ENCODE measurements around the gene TMEM239. TPM values are rescaled to one million over a fixed set of nuclear protein-coding genes. Genes with fewer than 3 reads are reported as not detected.

Gene TMEM239
- total RNA-seq, 1 donor from 2014 or later: not detected

DNA sequence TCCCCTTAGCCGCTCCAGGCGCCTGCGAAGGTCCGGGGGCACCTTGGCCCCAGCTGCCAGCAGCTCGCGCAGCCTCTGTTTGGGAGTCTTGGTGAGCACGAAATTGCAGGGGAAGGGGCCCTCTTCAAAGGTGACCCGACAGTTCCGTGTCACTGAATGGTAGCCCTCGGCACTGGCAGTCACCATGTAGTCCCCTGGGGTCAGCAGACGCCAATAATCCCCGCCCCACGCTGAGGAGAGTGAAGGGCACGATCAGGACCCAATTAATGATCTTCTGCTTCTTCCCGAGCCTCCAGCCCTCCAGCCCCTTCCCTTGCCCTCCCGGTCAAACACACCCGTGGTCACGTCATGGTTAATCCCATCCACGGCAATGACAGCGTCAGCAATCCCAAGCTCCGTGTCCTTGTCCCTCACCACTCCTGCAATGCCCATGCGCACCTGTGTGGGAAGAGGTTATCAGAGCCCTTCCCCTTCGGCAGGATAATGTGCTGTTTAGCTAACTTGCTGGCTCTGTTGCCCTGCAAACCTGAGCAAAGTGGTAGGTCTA, 21.9 kb upstream of the TMEM239 start:
- no peak for DNase-seq (ENCODE audit: low read depth, low spot score)
- H3K36me3 Mint-ChIP-seq (ENCODE audit: low read depth): peaks cover 12% of the 10 kb centered on the region
- H3K27me3 Mint-ChIP-seq (ENCODE audit: low read depth): peaks cover 15% of the 10 kb centered on the region
- H3K4me1 Mint-ChIP-seq: peaks cover 6% of the 10 kb centered on the region
- H3K27ac Mint-ChIP-seq (ENCODE audit: unreplicated experiment): no peak overlapping the region
- TF ChIP-seq, protein P1, sequence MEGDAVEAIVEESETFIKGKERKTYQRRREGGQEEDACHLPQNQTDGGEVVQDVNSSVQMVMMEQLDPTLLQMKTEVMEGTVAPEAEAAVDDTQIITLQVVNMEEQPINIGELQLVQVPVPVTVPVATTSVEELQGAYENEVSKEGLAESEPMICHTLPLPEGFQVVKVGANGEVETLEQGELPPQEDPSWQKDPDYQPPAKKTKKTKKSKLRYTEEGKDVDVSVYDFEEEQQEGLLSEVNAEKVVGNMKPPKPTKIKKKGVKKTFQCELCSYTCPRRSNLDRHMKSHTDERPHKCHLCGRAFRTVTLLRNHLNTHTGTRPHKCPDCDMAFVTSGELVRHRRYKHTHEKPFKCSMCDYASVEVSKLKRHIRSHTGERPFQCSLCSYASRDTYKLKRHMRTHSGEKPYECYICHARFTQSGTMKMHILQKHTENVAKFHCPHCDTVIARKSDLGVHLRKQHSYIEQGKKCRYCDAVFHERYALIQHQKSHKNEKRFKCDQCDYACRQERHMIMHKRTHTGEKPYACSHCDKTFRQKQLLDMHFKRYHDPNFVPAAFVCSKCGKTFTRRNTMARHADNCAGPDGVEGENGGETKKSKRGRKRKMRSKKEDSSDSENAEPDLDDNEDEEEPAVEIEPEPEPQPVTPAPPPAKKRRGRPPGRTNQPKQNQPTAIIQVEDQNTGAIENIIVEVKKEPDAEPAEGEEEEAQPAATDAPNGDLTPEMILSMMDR (conservative IDR thresholded peaks at IDR 0.05): no peak
- no peaks in the 10 kb centered on the region for H3K9me3 Mint-ChIP-seq
- H3K4me3 Mint-ChIP-seq: no peak overlapping the region

DNA sequence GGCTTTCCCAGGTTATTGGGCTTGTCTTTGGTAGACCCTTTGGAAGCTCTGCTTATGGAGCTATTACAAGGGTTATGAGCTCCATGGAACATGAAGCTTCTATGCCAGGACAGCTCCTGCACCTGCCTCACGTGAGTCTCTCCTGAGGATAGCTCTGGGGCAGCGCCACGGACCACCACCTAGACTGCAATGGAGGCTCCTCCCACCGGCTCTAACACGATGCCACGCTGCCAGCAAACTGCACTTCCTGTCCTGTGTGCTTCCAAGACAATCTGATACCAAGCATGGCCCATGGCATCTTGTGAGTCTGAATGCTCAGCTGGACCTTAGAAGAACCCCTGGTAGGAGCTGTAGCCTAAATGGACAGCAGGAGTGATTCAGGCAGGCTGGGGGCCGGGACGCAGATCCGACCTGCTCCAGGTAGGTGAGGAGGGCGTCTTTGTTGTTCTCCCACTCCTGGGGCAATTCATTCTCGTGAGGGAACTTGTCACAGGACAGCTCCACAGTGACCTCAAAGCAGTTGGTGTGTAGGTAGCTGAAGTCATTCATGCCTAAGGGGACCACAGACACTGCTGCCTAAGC, 21.2 kb upstream of the TMEM239 start:
- no peak for DNase-seq (ENCODE audit: low read depth, low spot score)
- Mint-ChIP-seq H3K27me3 (ENCODE audit: low read depth) (peaks cover 12% of the 10 kb centered on the region), H3K9me3 (no peaks in the 10 kb centered on the region), H3K36me3 (ENCODE audit: low read depth) (peaks cover 12% of the 10 kb centered on the region), H3K27ac (ENCODE audit: unreplicated experiment) (no peak overlapping the region), H3K4me3 (peak overlapping the region; percentile 52), H3K4me1 (peaks cover 13% of the 10 kb centered on the region)
- TF ChIP-seq, protein P1 (conservative IDR thresholded peaks at IDR 0.05): no peak

DNA sequence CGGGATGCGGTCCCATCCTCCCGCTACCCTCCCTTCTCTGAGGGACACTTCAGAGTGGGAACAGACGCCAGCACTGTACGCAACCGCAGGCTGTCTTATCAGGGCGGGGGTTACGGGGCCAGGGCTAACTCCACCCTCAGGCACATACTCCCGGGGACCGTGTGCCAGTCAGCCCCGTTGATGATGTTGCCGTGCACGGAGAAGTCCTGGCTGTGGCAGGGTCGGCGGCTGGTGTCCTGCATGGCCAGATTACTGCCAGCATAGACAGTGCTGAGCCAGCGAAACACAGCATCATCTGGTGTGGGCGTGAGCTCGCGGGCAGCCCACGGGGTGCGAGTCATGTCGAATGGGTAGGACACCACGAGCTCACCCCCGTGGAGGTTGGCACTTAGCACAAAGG, 20.7 kb upstream of the TMEM239 start:
- no peak overlapping the region for H3K27ac Mint-ChIP-seq (ENCODE audit: unreplicated experiment)
- DNase-seq (ENCODE audit: low read depth, low spot score): no peak
- TF ChIP-seq, protein P1 (conservative IDR thresholded peaks at IDR 0.05): no peak
- peaks cover 9% of the 10 kb centered on the region for H3K27me3 Mint-ChIP-seq (ENCODE audit: low read depth)
- no peaks in the 10 kb centered on the region for H3K9me3 Mint-ChIP-seq
- H3K4me3 Mint-ChIP-seq: peak overlapping the region; percentile 52
- H3K36me3 Mint-ChIP-seq (ENCODE audit: low read depth): peaks cover 12% of the 10 kb centered on the region
- H3K4me1 Mint-ChIP-seq: peaks cover 15% of the 10 kb centered on the region

DNA sequence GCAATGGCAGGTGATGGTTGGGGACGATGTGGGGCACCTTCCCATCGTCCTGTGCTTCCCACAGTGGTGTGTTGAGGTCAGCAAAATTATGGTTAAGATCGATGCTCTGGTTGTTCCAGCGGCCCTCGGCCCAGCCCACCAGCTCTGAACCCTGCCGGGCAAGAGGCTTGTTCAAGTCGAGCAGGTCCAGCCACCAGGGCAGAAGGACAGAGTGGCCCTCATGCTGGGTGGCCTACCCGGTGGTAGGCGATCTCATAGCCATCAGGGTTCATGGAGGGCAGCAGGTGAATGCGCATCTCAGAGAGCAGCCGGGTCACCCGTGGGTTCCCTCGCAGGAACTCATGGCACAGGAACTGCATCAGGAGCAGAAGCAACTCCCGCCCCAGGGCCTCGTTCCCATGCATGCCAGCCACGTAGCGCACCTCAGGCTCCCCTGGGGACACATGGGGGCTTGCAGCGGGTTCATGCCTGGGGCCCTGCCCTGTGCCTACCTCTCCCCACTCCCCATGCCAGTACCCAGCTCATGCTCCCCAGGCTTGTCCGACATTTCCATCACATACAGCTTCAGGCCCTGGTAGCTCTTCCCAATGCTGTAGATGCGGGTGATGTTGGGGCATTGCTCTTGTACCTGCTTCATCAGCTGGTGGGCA, 20.0 kb upstream of the TMEM239 start:
- DNase-seq (ENCODE audit: low read depth, low spot score): no peak
- no peaks in the 10 kb centered on the region for H3K9me3 Mint-ChIP-seq
- TF ChIP-seq, protein P1 (conservative IDR thresholded peaks at IDR 0.05): no peak
- peaks cover 21% of the 10 kb centered on the region for H3K4me1 Mint-ChIP-seq
- H3K36me3 Mint-ChIP-seq (ENCODE audit: low read depth): peaks cover 12% of the 10 kb centered on the region
- H3K4me3 Mint-ChIP-seq: no peak overlapping the region
- peak overlapping the region; percentile 45 for H3K27ac Mint-ChIP-seq (ENCODE audit: unreplicated experiment)
- H3K27me3 Mint-ChIP-seq (ENCODE audit: low read depth): peaks cover 6% of the 10 kb centered on the region

DNA sequence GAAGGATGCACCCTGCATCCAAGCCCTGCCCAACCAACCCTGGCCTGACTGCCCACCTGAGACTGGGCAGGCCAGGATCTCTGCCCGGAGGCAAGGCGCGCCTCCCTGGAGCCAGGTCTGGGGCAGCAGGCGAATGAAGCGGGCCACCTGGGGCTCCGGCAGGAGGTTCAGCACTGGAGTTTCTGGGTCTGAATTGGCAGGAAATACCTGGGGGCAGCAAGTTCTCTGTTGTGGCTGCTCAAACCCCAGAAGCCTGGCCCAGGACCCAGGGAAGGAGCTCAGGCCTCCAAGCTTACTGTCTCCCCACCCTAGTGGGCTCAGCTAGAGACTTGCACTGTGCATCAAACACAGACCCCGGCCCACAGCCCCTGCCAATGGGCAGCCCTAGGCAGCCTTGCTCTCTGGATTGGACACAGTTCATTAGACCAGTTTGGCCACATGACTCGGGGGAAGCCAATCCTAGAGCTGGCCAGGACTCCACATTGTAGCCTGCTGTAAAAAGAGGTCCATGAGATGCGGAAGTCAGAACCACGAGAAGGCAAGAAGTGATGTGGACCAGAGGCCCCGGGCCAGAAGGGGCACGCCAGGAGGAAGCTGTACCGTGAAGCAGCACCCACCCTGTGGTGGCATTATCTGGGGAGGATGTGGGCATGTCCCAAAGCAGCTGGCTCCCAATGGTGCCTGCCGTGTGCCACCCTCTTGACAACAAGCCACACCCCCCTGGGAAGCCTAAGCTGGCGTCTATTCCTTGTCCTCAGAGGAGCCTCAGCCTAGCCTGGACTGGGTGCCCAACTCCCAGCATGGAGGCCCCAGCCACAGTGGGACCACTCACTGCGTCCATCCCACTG, 18.8 kb upstream of the TMEM239 start:
- Mint-ChIP-seq H3K27me3 (ENCODE audit: low read depth) (peaks cover 3% of the 10 kb centered on the region), H3K4me1 (peaks cover 28% of the 10 kb centered on the region), H3K27ac (ENCODE audit: unreplicated experiment) (no peak overlapping the region), H3K9me3 (no peaks in the 10 kb centered on the region), H3K36me3 (ENCODE audit: low read depth) (peaks cover 12% of the 10 kb centered on the region), H3K4me3 (peak overlapping the region; percentile 94)
- TF ChIP-seq, protein P1 (conservative IDR thresholded peaks at IDR 0.05): no peak
- no peak for DNase-seq (ENCODE audit: low read depth, low spot score)
